Measurements from ENCODE around the gene RASGRF1.

Gene RASGRF1

DNA sequence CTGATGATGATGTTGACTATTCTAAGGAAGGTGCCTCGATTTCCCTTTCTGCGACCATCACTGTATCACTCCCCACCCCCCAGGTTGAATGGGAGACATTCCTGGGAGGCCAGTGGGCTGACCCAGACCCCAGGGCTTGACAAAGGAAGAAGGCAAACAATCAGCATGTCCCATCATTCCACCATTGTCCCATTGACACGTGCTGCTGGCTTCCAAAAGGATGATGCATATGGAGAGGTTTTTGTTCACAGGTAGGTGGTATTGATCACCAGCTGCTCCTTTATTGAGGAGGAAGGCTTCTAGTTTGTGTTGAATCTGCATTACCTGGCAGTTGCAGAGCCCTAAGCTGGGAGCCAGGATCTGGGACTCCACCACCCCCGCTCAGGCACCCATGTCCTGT, 30.4 kb downstream of the RASGRF1 start:
- no peak overlapping the region for H3K4me3 ChIP-seq (ENCODE audit: low read depth, low read length)
- TF ChIP-seq MYC (IDR thresholded peaks at IDR 0.05; ENCODE audit: low read depth, low read length) (no peak), CTCF (IDR thresholded peaks at IDR 0.05; ENCODE audit: low read depth, low read length) (no peak), POLR2A (IDR thresholded peaks at IDR 0.05; ENCODE audit: extremely low read depth, insufficient read length) (no peak), MAX (IDR thresholded peaks at IDR 0.05; ENCODE audit: low read depth, low read length) (no peak)
- no peak for DNase-seq (ENCODE audit: low read depth)

DNA sequence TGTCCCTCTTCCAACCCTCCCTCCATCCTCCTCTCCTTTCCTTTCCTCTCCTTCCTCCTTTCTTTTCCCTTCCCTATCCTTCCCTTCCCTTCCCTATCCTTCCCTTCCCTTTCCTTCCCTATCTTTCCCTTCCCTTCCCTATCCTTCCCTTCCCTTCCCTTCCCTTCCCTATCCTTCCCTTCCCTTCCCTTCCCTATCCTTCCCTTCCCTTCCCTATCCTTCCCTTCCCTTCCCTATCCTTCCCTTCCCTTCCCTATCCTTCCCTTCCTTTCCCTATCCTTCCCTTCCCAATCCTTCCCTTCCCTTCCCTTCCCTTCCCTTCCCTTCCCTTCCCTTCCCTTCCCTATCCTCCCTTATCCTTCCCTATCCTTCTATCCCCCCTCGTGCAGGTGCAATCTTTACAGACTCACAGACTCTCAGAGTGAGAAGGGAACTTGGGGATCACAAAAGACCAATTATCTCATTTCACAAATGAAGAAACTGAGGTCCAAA, 31.5 kb downstream of the RASGRF1 start:
- TF ChIP-seq MAX (IDR thresholded peaks at IDR 0.05; ENCODE audit: low read depth, low read length) = no peak
- no peak for TF ChIP-seq CTCF (IDR thresholded peaks at IDR 0.05; ENCODE audit: low read depth, low read length)
- no peak for TF ChIP-seq MYC (IDR thresholded peaks at IDR 0.05; ENCODE audit: low read depth, low read length)
- TF ChIP-seq POLR2A (IDR thresholded peaks at IDR 0.05; ENCODE audit: extremely low read depth, insufficient read length) = no peak
- no peak for DNase-seq (ENCODE audit: low read depth)
- no peak overlapping the region for H3K4me3 ChIP-seq (ENCODE audit: low read depth, low read length)

DNA sequence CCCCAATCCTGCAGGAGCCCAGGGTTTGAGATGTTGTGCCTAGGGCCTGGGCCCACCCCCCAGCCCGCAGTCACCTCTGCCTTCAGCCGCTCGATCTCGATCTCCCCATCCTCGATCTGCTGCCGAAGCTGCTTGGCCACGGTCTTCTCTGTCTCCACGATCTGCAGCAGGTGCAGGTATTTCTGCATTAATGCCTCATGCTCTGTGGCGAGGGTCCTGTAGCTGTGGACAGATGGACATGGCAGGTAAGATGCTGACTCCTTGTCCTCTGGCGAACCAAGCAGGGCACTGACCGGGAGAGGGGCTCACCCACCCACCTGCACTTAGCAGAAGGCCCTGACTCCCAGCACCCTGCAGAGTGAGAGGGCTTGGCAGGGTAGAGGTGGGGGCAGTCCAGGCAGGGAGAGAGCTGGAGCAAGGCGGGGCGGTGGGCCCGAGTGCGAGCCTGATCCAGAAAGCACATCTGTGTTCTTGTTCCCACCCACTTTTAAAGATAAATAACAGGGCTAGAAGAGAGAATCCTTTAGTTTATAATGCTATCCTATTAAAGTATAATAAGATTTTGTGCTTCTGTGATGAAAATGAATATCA, 32.2 kb downstream of the RASGRF1 start:
- TF ChIP-seq POLR2A (IDR thresholded peaks at IDR 0.05; ENCODE audit: extremely low read depth, insufficient read length) = no peak
- no peak for TF ChIP-seq CTCF (IDR thresholded peaks at IDR 0.05; ENCODE audit: low read depth, low read length)
- TF ChIP-seq MAX (IDR thresholded peaks at IDR 0.05; ENCODE audit: low read depth, low read length) = no peak
- TF ChIP-seq MYC (IDR thresholded peaks at IDR 0.05; ENCODE audit: low read depth, low read length) = no peak
- no peak for DNase-seq (ENCODE audit: low read depth)
- no peak overlapping the region for H3K4me3 ChIP-seq (ENCODE audit: low read depth, low read length)

DNA sequence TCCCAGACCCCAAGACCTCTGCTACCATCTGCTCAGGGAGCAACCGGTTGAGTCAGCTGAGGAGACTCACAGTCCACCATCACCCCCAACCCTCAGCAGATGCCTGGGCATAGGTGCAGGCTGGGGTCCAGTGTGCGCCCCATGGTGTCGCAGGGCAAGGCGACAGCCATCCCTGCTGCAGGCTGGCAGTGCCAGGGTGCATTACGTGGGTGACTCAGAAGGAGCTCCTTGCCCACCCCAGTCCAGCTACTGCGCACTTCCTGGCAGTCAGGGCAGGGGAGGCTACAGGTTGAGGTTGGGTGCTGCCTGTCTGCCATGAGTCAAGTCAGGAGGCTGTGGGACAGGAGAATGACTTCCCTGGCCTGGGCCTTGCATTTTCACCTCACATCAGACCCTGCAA, 33.5 kb downstream of the RASGRF1 start:
- H3K4me3 ChIP-seq (ENCODE audit: low read depth, low read length) = no peak overlapping the region
- DNase-seq (ENCODE audit: low read depth) = no peak
- TF ChIP-seq MAX (IDR thresholded peaks at IDR 0.05; ENCODE audit: low read depth, low read length) (no peak), CTCF (IDR thresholded peaks at IDR 0.05; ENCODE audit: low read depth, low read length) (no peak), POLR2A (IDR thresholded peaks at IDR 0.05; ENCODE audit: extremely low read depth, insufficient read length) (no peak), MYC (IDR thresholded peaks at IDR 0.05; ENCODE audit: low read depth, low read length) (no peak)

GRCh38 chr15:79054350-79054749, 36.2 kb downstream of the RASGRF1 start:
- no peak overlapping the region for H3K4me3 ChIP-seq (ENCODE audit: low read depth, low read length)
- no peak for DNase-seq (ENCODE audit: low read depth)
- no peak for TF ChIP-seq POLR2A (IDR thresholded peaks at IDR 0.05; ENCODE audit: extremely low read depth, insufficient read length)

GRCh38 chr15:79053894-79054293, 36.7 kb downstream of the RASGRF1 start:
- H3K4me3 ChIP-seq (ENCODE audit: low read depth, low read length) = no peak overlapping the region
- no peak for DNase-seq (ENCODE audit: low read depth)
- TF ChIP-seq MAX (IDR thresholded peaks at IDR 0.05; ENCODE audit: low read depth, low read length) = no peak
- TF ChIP-seq MYC (IDR thresholded peaks at IDR 0.05; ENCODE audit: low read depth, low read length) = no peak

Data from NB4 (cell line).